Thyroid gland (tissue), 4 donors: ENCODE results near the gene KCNAB2.

Experiments
- POLR2A ChIP-seq, 2 donors: fragments of 450-650 bp; IDR thresholded peaks; one replicate each; pipeline ENCODE4 v1.6.1; 2017; ENCODE audit warnings: antibody characterized with exemption in 2 of 2, mild to moderate bottlenecking in 2 of 2, moderate library complexity in 1 of 2
- TF ChIP-seq, protein P1 (sequence below), 6 experiments: fragments of 200-600 bp in 3 of 6; fragments of 450-650 bp in 3 of 6; sonication (generic) in 3 of 6; IDR thresholded peaks; one replicate each; pipeline ENCODE4 v1.5.1; 2016 to 2019; ENCODE audit warnings: antibody characterized with exemption in 6 of 6, mild to moderate bottlenecking in 2 of 6, inconsistent platforms in 1 of 6, moderate library complexity in 1 of 6

DNA sequence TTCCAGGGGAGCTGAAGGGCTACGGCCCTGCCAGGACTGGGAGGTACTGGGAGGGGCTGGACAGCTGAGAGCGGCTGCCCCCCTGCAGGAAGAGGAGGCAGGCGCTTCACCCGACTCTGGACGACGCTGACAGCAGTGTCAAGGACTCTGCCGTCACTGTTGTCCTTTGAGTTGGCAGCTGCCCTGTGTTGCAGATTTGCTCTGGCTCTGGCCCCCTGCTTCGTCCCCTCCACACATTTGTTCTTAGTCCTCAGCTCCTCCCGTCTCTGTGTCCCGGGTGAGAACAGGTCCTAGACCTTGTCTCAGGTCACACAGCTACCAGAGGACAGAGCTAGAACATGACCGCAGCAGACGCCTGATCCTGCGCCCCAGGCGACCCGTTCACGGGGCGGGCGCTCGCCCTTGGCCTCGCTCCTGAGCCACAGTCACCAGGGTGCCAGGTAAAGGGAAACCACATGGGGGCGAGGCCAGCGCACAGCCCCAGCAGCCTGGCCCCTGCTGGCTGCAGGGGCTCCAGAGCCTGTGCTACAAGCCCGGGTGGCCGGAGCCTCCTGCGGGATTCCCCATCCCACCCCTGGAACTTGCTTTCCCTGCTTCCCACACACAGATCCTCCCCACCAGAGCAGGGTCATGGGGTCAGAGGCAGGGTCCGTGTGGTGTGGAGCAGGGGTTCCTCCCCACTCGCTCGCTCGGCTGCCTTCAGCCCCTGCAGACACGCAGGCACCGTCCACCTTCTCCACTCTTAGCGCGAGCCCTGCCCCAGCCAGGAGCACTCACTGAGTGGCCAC, 42.8 kb upstream of the KCNAB2 start:
- TF ChIP-seq, protein P1, sequence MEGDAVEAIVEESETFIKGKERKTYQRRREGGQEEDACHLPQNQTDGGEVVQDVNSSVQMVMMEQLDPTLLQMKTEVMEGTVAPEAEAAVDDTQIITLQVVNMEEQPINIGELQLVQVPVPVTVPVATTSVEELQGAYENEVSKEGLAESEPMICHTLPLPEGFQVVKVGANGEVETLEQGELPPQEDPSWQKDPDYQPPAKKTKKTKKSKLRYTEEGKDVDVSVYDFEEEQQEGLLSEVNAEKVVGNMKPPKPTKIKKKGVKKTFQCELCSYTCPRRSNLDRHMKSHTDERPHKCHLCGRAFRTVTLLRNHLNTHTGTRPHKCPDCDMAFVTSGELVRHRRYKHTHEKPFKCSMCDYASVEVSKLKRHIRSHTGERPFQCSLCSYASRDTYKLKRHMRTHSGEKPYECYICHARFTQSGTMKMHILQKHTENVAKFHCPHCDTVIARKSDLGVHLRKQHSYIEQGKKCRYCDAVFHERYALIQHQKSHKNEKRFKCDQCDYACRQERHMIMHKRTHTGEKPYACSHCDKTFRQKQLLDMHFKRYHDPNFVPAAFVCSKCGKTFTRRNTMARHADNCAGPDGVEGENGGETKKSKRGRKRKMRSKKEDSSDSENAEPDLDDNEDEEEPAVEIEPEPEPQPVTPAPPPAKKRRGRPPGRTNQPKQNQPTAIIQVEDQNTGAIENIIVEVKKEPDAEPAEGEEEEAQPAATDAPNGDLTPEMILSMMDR (IDR thresholded peaks at IDR 0.05), result no peak
- no peak for TF ChIP-seq POLR2A (IDR thresholded peaks at IDR 0.05)
